HG02970 (cell line): Measurements from ENCODE around the gene MAD2L2.

Source experiments
- ATAC-seq: cut with Tn5 transposase; IDR thresholded peaks from one replicate; pipeline ENCODE4 v1.9.1; 2021; ENCODE audit warnings: mild to moderate bottlenecking, moderate library complexity, moderate number of reproducible peaks; ENCODE audit not compliant: unreplicated experiment, low FRiP score

Gene MAD2L2

GRCh38 chr1:11654137-11654938 is 26.6 kb downstream of the MAD2L2 start, which contains the start of the genes FBXO2 and FBXO44:
FBXO2 (minus strand) TSS chr1:11654429; CDS start chr1:11654340, 89 bp downstream.
FBXO44 (plus strand) TSS chr1:11654877; CDS start chr1:11655836, 959 bp downstream.
- ATAC-seq, result peak; percentile 55

GRCh38 chr1:11653861-11654136 is 27.1 kb downstream of the MAD2L2 start:
- ATAC-seq, result no peak

GRCh38 chr1:11653101-11653860 is 27.7 kb downstream of the MAD2L2 start:
- ATAC-seq, result no peak

GRCh38 chr1:11652203-11652780 is 28.7 kb downstream of the MAD2L2 start:
- no peak for ATAC-seq

GRCh38 chr1:11651017-11651416 is 29.9 kb downstream of the MAD2L2 start:
- ATAC-seq, result no peak

- ATAC-seq, result no peak
These were observed 30.5 kb downstream of the MAD2L2 start for GRCh38 chr1:11650331-11650991.

GRCh38 chr1:11649624-11650330 is 31.2 kb downstream of the MAD2L2 start:
- no peak for ATAC-seq

- no peak for ATAC-seq
These were observed 31.7 kb downstream of the MAD2L2 start for GRCh38 chr1:11649237-11649623.

GRCh38 chr1:11648732-11649158 is 32.2 kb downstream of the MAD2L2 start:
- ATAC-seq, result no peak

- ATAC-seq, result no peak
These were observed 32.9 kb downstream of the MAD2L2 start for GRCh38 chr1:11648039-11648438.

GRCh38 chr1:11647333-11647732 is 33.6 kb downstream of the MAD2L2 start:
- no peak for ATAC-seq

- ATAC-seq, result no peak
These were observed 34.6 kb downstream of the MAD2L2 start for GRCh38 chr1:11646317-11646716.

GRCh38 chr1:11645670-11646265 is 35.2 kb downstream of the MAD2L2 start:
- ATAC-seq, result no peak

GRCh38 chr1:11645270-11645669 is 35.7 kb downstream of the MAD2L2 start:
- no peak for ATAC-seq

GRCh38 chr1:11643782-11644181 is 37.2 kb downstream of the MAD2L2 start:
- ATAC-seq, result no peak

- ATAC-seq, result peak; percentile 60
These were observed 38.4 kb downstream of the MAD2L2 start for GRCh38 chr1:11642418-11643017.

- ATAC-seq, result no peak
These were observed 39.1 kb downstream of the MAD2L2 start for GRCh38 chr1:11641776-11642305.

- no peak for ATAC-seq
These were observed 40.0 kb downstream of the MAD2L2 start for GRCh38 chr1:11640944-11641343.

GRCh38 chr1:11640101-11640500 is 40.8 kb downstream of the MAD2L2 start:
- no peak for ATAC-seq
